Spleen (tissue), 11 donors: ENCODE data around the gene LOXL1. TPM values are rescaled to one million over a fixed set of nuclear protein-coding genes. Genes with fewer than 3 reads are reported as not detected.

Experiments
- DNase-seq: peaks from one replicate; pipeline ENCODE4 v3.0.0-alpha.2; 2020
- H3K27ac ChIP-seq, 8 donors: fragments of 200-600 bp; sonication (generic) in 7 of 8; 1 replicate in 4 of 8; 2 replicates in 4 of 8; pipeline versions ENCODE4 v1.5.0 to v1.8.0; 2016 to 2021; ENCODE audit warnings: inconsistent platforms in 4 of 8, mild to moderate bottlenecking in 4 of 8, moderate library complexity in 1 of 8
- H3K27me3 ChIP-seq, 7 donors: fragments of 200-600 bp; sonication (generic) in 6 of 7; replicated peaks in 1 of 7; 1 replicate in 4 of 7; 2 replicates in 3 of 7; pipeline versions ENCODE4 v1.5.0 to v1.8.0; 2016 to 2021; ENCODE audit warnings: inconsistent platforms in 3 of 7, mild to moderate bottlenecking in 1 of 7
- H3K36me3 ChIP-seq, 6 donors: fragments of 200-600 bp; sonication (generic) in 5 of 6; 1 replicate in 4 of 6; 2 replicates in 2 of 6; pipeline versions ENCODE4 v1.5.0 to v1.8.0; 2016 to 2021; ENCODE audit warnings: inconsistent platforms in 2 of 6
- H3K4me1 ChIP-seq, 6 donors: fragments of 200-600 bp; sonication (generic) in 5 of 6; 1 replicate in 3 of 6; 2 replicates in 3 of 6; pipeline versions ENCODE4 v1.5.0 to v1.8.0; 2016 to 2021; ENCODE audit warnings: inconsistent platforms in 3 of 6
- H3K4me3 ChIP-seq, 8 donors: fragments of 200-600 bp; sonication (generic) in 7 of 8; 1 replicate in 4 of 8; 2 replicates in 4 of 8; pipeline versions ENCODE4 v1.5.0 to v1.8.0; 2016 to 2021; ENCODE audit warnings: inconsistent platforms in 4 of 8, mild to moderate bottlenecking in 4 of 8, moderate library complexity in 2 of 8
- H3K9me3 ChIP-seq, 8 donors: fragments of 200-600 bp; sonication (generic) in 7 of 8; 1 replicate in 4 of 8; 2 replicates in 4 of 8; pipeline versions ENCODE4 v1.5.0 to v1.8.0; 2016 to 2021; ENCODE audit warnings: inconsistent platforms in 4 of 8
- POLR2A ChIP-seq, 3 donors: fragments of 450-650 bp; IDR thresholded peaks; one replicate each; pipeline ENCODE4 v1.5.1; 2017; ENCODE audit warnings: antibody characterized with exemption in 3 of 3, mild to moderate bottlenecking in 1 of 3
- POLR2AphosphoS5 ChIP-seq, 3 donors: sonication (generic); formaldehyde crosslinking; IDR thresholded peaks; one replicate each; pipeline ENCODE4 v1.5.1; 2017; ENCODE audit warnings: antibody characterized with exemption in 3 of 3
- WGBS, 5 donors: extraction: QIAGEN DNeasy Blood & Tissue Kit in 3 of 5; methylation state at CpG; one replicate each; pipeline versions ENCODE4 v1.1.5 to v1.1.7; 2013 to 2018; 5-methylcytosine and 5-hydroxymethylcytosine counted together
- intact Hi-C: fragments of 100-400 bp; cut with DNase I; formaldehyde crosslinking; loops from one replicate; pipeline ENCODE4 v1.15.0; 2023; ENCODE audit warnings: low total_unique reads
- polyA plus RNA-seq, 3 donors: library from polyadenylated mRNA; stranded (reverse); fragments of 200-250 nt; gene quantifications; one replicate each; pipeline ENCODE4 v1.2.1, GENCODE V29; 2013
- total RNA-seq, 7 donors: library from RNA; depleted of rRNA in 3 of 7; stranded (reverse); fragments of >200 nt in 3 of 7; fragmentation: NEBNext Ultra II Directional in 4 of 7; extraction: Animal tissue kit (Norgen Biotek cat#: 25700) in 4 of 7; gene quantifications; one replicate each; pipeline versions ENCODE4 v1.1.0 to v1.2.1, GENCODE V29; 2016 to 2021
- TF ChIP-seq, protein P1 (sequence below), 11 experiments: fragments of 200-600 bp in 7 of 11; fragments of 450-650 bp in 4 of 11; sonication (generic) in 4 of 11; IDR thresholded peaks in 8 of 11; conservative IDR thresholded peaks in 3 of 11; 1 replicate in 7 of 11; 2 replicates in 4 of 11; pipeline versions ENCODE4 v1.4.0 to v1.8.0; 2016 to 2021; ENCODE audit warnings: antibody characterized with exemption in 11 of 11, inconsistent platforms in 4 of 11, mild to moderate bottlenecking in 1 of 11
- donor health status: healthy with polysubstance abuse.
- donor health status: DM: no; HTN: no; CAD: no; lungs with moderate emphysema.
- donor health status: DM: no; HTN: no; CAD: no.
- donor health status: Bipolar disorder and iron deficiency.
- donor health status: healthy.
- donor health status: DM: no; HTN: no; CAD: no.
- donor health status: DM: yes; HTN: yes; CAD: no.

LOXL1 gene
- total and polyA plus RNA-seq, 10 donors: 3.3 to 11.3 (median 8.1) TPM

DNA sequence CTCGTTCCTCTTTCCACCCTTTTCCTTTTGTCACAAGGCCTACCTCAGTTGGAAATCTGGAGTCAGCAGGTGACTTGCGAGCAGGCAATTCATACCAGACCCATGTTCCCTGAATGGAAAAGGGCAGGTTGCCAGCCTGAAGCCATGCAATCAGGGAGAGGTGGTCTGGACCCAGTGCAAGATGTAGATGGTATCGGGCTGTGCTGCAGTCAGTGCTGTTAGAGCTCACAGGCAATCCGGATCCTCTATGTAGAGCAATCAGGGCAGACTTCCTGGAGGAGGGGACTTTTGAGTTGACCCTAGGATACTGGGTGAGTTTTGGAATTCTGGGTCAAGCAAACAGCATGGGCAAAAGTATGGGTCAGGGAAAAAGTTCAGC, 18.9 kb downstream of the LOXL1 start:
- H3K4me1 ChIP-seq: peaks cover 3 to 49% (median 33%) of the 10 kb centered on the region in 6 donors
- 70 to 81% (median 76%) methylated on average over 4 of the region's 4 CpGs for WGBS, 5 donors
- DNase-seq: no peak
- H3K4me3 ChIP-seq: no peak overlapping the region
- intact Hi-C loops: no loop called here
- no peaks in the 10 kb centered on the region for H3K9me3 ChIP-seq
- H3K36me3 ChIP-seq: no peaks in the 10 kb centered on the region
- peak overlapping the region in 2 of 8 donors; percentile 7 to 16 for H3K27ac ChIP-seq
- TF ChIP-seq POLR2AphosphoS5 (IDR thresholded peaks at IDR 0.05): no peak
- TF ChIP-seq, protein P1, sequence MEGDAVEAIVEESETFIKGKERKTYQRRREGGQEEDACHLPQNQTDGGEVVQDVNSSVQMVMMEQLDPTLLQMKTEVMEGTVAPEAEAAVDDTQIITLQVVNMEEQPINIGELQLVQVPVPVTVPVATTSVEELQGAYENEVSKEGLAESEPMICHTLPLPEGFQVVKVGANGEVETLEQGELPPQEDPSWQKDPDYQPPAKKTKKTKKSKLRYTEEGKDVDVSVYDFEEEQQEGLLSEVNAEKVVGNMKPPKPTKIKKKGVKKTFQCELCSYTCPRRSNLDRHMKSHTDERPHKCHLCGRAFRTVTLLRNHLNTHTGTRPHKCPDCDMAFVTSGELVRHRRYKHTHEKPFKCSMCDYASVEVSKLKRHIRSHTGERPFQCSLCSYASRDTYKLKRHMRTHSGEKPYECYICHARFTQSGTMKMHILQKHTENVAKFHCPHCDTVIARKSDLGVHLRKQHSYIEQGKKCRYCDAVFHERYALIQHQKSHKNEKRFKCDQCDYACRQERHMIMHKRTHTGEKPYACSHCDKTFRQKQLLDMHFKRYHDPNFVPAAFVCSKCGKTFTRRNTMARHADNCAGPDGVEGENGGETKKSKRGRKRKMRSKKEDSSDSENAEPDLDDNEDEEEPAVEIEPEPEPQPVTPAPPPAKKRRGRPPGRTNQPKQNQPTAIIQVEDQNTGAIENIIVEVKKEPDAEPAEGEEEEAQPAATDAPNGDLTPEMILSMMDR (IDR thresholded peaks at IDR 0.05 in 8 of 11, conservative IDR thresholded peaks at IDR 0.05 in 3 of 11): no peak
- no peak for TF ChIP-seq POLR2A (IDR thresholded peaks at IDR 0.05)
- no peaks in the 10 kb centered on the region for H3K27me3 ChIP-seq

DNA sequence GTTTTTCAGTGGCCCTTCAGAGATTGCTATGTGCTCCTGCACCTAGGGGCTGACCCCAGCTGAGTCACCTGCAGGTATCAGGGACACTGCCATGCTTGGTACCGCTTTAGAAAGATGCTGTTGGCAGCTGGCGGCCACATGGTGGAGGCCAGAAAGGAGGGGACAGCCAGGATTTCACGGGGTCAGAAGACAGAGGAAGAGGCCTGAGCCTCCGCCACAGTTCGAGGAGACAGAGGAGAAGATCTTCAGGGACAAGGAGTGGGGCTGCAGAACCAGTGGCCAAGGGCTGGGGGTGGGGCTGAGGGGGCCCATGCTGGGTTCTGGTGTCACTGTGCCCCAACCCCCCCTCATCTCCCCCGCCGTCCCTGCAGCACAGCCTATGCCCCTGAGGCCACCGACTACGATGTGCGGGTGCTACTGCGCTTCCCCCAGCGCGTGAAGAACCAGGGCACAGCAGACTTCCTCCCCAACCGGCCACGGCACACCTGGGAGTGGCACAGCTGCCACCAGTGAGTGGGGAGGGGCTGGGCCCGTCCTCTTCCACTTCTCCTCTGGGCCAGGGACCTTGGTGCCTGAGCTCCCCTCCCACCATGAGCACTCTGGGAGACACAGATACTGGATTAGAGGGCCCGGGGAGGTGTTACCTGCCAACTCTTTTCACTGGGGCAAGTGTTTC, 19.9 kb downstream of the LOXL1 start:
- DNase-seq: peak; percentile 71

DNA sequence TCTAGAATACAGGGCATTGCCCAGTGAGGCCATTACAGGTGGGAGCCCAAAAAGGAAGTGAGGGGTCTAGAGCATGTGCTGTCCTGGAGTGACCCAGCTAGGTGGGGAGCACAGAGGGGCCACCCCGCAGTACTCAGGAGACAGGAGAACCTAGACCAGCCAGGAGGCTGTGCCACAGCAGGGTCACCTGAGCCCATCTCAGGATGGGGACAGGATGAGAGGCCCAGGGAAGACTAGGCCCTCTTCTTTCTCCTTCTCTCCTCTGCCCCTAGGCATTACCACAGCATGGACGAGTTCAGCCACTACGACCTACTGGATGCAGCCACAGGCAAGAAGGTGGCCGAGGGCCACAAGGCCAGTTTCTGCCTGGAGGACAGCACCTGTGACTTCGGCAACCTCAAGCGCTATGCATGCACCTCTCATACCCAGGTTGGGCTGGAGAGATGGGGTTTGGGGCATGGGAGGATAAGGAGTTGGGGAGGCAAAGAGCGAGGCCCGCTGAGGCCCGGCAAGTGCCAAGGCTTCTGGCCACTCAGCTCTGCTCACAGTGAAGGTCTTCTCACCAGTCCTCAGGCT, 20.6 kb downstream of the LOXL1 start:
- Histone ChIP-seq H3K27me3 (no peaks in the 10 kb centered on the region), H3K4me1 (peaks cover 6 to 47% (median 32%) of the 10 kb centered on the region in 6 donors), H3K4me3 (no peak overlapping the region), H3K36me3 (no peaks in the 10 kb centered on the region), H3K9me3 (no peaks in the 10 kb centered on the region), H3K27ac (no peak overlapping the region)
- peak; percentile 38 for DNase-seq
- 94 to 98% (median 95%) methylated on average over 5 to 9 of the region's 9 CpGs for WGBS, 5 donors
- TF ChIP-seq, protein P1 (IDR thresholded peaks at IDR 0.05 in 8 of 11, conservative IDR thresholded peaks at IDR 0.05 in 3 of 11): no peak
- TF ChIP-seq POLR2AphosphoS5 (IDR thresholded peaks at IDR 0.05): no peak
- TF ChIP-seq POLR2A (IDR thresholded peaks at IDR 0.05): no peak
- intact Hi-C loops: no loop called here

More for the DNA sequence above, 19.9 kb downstream of the LOXL1 start:
- TF ChIP-seq POLR2A (IDR thresholded peaks at IDR 0.05) (no peak), POLR2AphosphoS5 (IDR thresholded peaks at IDR 0.05) (no peak)
- TF ChIP-seq, protein P1 (IDR thresholded peaks at IDR 0.05 in 8 of 11, conservative IDR thresholded peaks at IDR 0.05 in 3 of 11): no peak
- WGBS, 5 donors: 46 to 65% (median 47%) methylated on average over 10 to 17 of the region's 17 CpGs
- intact Hi-C loops: no loop called here
- H3K4me3 ChIP-seq: no peak overlapping the region
- no peak overlapping the region for H3K27ac ChIP-seq
- H3K9me3 ChIP-seq: no peaks in the 10 kb centered on the region
- H3K27me3 ChIP-seq: no peaks in the 10 kb centered on the region
- peaks cover 7 to 47% (median 31%) of the 10 kb centered on the region in 6 donors for H3K4me1 ChIP-seq
- no peaks in the 10 kb centered on the region for H3K36me3 ChIP-seq

DNA sequence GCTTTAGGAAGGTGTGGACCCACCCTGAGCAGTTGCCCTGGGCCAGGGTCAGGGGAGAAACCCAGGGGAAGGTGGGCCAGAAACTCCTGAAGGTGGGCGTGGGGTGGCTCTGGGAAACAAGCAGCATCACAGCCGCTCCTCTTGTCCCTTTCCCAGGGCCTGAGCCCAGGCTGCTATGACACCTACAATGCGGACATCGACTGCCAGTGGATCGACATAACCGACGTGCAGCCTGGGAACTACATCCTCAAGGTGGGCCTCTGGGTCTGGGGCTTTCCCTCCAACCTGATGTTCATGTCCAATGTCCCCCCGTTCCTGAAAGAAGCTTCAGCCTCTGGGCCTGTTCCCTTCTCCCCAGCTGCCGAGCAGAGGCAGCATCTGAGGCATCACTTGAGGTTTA, 21.4 kb downstream of the LOXL1 start:
- intact Hi-C loops: no loop called here
- H3K27me3 ChIP-seq: no peaks in the 10 kb centered on the region

More for the DNA sequence above, 21.4 kb downstream of the LOXL1 start:
- Histone ChIP-seq H3K36me3 (no peaks in the 10 kb centered on the region), H3K4me3 (no peak overlapping the region), H3K4me1 (peaks cover 7 to 47% (median 31%) of the 10 kb centered on the region in 6 donors), H3K27ac (no peak overlapping the region), H3K9me3 (no peaks in the 10 kb centered on the region)
- 86 to 96% (median 92%) methylated on average over 9 of the region's 9 CpGs for WGBS, 5 donors
- DNase-seq: peak; percentile 60
- TF ChIP-seq POLR2AphosphoS5 (IDR thresholded peaks at IDR 0.05): no peak
- no peak for TF ChIP-seq POLR2A (IDR thresholded peaks at IDR 0.05)
- TF ChIP-seq, protein P1 (IDR thresholded peaks at IDR 0.05 in 8 of 11, conservative IDR thresholded peaks at IDR 0.05 in 3 of 11): no peak
